ENCODE results near the gene R3HDM2. TPM values are rescaled to one million over a fixed set of nuclear protein-coding genes. Genes with fewer than 3 reads are reported as not detected.

R3HDM2 gene
- total RNA-seq, 2 donors from 2014 or later: 49.7 to 51.8 TPM

- peak; percentile 43 for DNase-seq (ENCODE audit: low spot score)
- intact Hi-C loops (cut with DNase I): no loop called here
Measured at GRCh38 chr12:57469296-57470164, 38.7 kb upstream of the R3HDM2 start.

GRCh38 chr12:57467915-57468314 is 37.1 kb upstream of the R3HDM2 start:
- intact Hi-C loops (cut with DNase I): no loop called here
- DNase-seq (ENCODE audit: low spot score): no peak

GRCh38 chr12:57467212-57467874 is 36.5 kb upstream of the R3HDM2 start:
- no peak for DNase-seq (ENCODE audit: low spot score)
- intact Hi-C loops (cut with DNase I): no loop called here

- DNase-seq (ENCODE audit: low spot score): peak; percentile 41
- intact Hi-C loops (cut with DNase I): no loop called here
Measured at GRCh38 chr12:57465747-57466505, 35.1 kb upstream of the R3HDM2 start.

- DNase-seq (ENCODE audit: low spot score): no peak
- intact Hi-C loops (cut with DNase I): no loop called here
Measured at GRCh38 chr12:57465030-57465746, 34.3 kb upstream of the R3HDM2 start.

- intact Hi-C loops (cut with DNase I): no loop called here
- no peak for DNase-seq (ENCODE audit: low spot score)
Measured at GRCh38 chr12:57464569-57464968, 33.7 kb upstream of the R3HDM2 start.

GRCh38 chr12:57462912-57463253 is 32.0 kb upstream of the R3HDM2 start:
- no peak for DNase-seq (ENCODE audit: low spot score)
- intact Hi-C loops (cut with DNase I): no loop called here

- DNase-seq (ENCODE audit: low spot score): peak; percentile 95
- intact Hi-C loops (cut with DNase I): no loop called here
Measured at GRCh38 chr12:57462251-57462911, 31.5 kb upstream of the R3HDM2 start.

- DNase-seq (ENCODE audit: low spot score): no peak
- intact Hi-C loops (cut with DNase I): no loop called here
Measured at GRCh38 chr12:57461917-57462250, 31.0 kb upstream of the R3HDM2 start.

- peak; percentile 90 for DNase-seq (ENCODE audit: low spot score)
- intact Hi-C loops (cut with DNase I): no loop called here
Measured at GRCh38 chr12:57461276-57461916, 30.6 kb upstream of the R3HDM2 start.

- intact Hi-C loops (cut with DNase I): loop anchor here in 1 of 2 donors (1.0 kb wide), 1 partner anchor 20 kb away; no protein-coding TSS in a partner anchor
- peak; percentile 80 for DNase-seq (ENCODE audit: low spot score)
Measured at GRCh38 chr12:57460841-57461275, 30.0 kb upstream of the R3HDM2 start.

GRCh38 chr12:57460468-57460784 is 29.6 kb upstream of the R3HDM2 start:
- DNase-seq (ENCODE audit: low spot score): peak; percentile 62
- intact Hi-C loops (cut with DNase I): loop anchor here in 1 of 2 donors (1.0 kb wide), 1 partner anchor 21 kb away; no protein-coding TSS in a partner anchor

GRCh38 chr12:57459750-57460467 is 29.1 kb upstream of the R3HDM2 start, which contains the start of gene GLI1:
GLI1 (plus strand) TSS chr12:57459785; CDS start chr12:57463692, 3,907 bp downstream.
- intact Hi-C loops (cut with DNase I): loop anchor here (1.0 to 5.0 kb wide), 2 partner anchors 21 to 153 kb away; no protein-coding TSS in a partner anchor

GRCh38 chr12:57459055-57459749 is 28.4 kb upstream of the R3HDM2 start:
- intact Hi-C loops (cut with DNase I): loop anchor here in 1 of 2 donors (5.0 kb wide), 1 partner anchor 152 kb away; no protein-coding TSS in a partner anchor
- DNase-seq (ENCODE audit: low spot score): peak; percentile 98

More at GRCh38 chr12:57459750-57460467, 29.1 kb upstream of the R3HDM2 start, which contains the start of gene GLI1:
- peak; percentile 76 for DNase-seq (ENCODE audit: low spot score)

- intact Hi-C loops (cut with DNase I): loop anchor here in 1 of 2 donors (5.0 kb wide), 1 partner anchor 151 kb away; no protein-coding TSS in a partner anchor
- DNase-seq (ENCODE audit: low spot score): no peak
Measured at GRCh38 chr12:57458665-57459054, 27.8 kb upstream of the R3HDM2 start.

GRCh38 chr12:57456737-57457490 is 26.1 kb upstream of the R3HDM2 start:
- intact Hi-C loops (cut with DNase I): loop anchor here in 1 of 2 donors (5.0 kb wide), 1 partner anchor 150 kb away; no protein-coding TSS in a partner anchor
- peak; percentile 40 for DNase-seq (ENCODE audit: low spot score)

All from posterior vena cava (tissue), 2 donors.